ENCODE measurements around the gene LACC1.

LACC1 gene

DNA sequence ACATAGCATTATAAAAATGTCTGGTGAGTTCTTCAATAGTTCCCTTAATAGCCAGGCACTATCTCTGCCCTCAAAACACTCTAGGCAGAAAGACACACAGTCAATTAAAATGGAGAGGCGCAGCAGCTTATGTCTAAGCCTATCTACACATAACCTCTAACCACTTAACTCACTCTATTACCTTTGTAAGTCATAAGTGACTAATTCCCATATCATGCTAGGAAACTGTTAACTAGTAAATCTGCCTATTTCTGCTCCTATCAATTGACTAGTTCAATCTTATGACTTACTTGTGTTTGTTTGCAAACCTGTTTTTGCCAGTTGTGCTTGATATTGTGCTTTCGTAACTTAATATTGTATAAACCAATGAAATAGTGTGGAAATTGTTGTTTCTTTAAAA lies 3.3 kb upstream of the LACC1 start:
- H3K27ac ChIP-seq = no peak overlapping the region
- TF ChIP-seq CTCF (IDR thresholded peaks at IDR 0.05) (no peak), ZFX (IDR thresholded peaks at IDR 0.05; ENCODE audit: borderline replicate concordance) (no peak)

- no peak for TF ChIP-seq CTCF (IDR thresholded peaks at IDR 0.05)
- TF ChIP-seq ZFX (IDR thresholded peaks at IDR 0.05; ENCODE audit: borderline replicate concordance) = no peak
- no peak overlapping the region for H3K27ac ChIP-seq
Measured at GRCh38 chr13:43877326-43877725, 2.4 kb upstream of the LACC1 start.

GRCh38 chr13:43877766-43878165 lies 1.9 kb upstream of the LACC1 start:
- no peak for TF ChIP-seq CTCF (IDR thresholded peaks at IDR 0.05)
- TF ChIP-seq ZFX (IDR thresholded peaks at IDR 0.05; ENCODE audit: borderline replicate concordance) = no peak
- H3K27ac ChIP-seq = no peak overlapping the region

- TF ChIP-seq ZFX (IDR thresholded peaks at IDR 0.05; ENCODE audit: borderline replicate concordance) = no peak
- no peak for TF ChIP-seq CTCF (IDR thresholded peaks at IDR 0.05)
- peak within 1 kb of the TSS; percentile 83 for H3K27ac ChIP-seq
Measured at GRCh38 chr13:43878892-43879754, 581 bp upstream of the LACC1 start, which contains the start of gene CCDC122. Gene CCDC122 (minus strand): TSS chr13:43879740. CDS start chr13:43869376, 10,364 bp downstream.

GRCh38 chr13:43880214-43880855 lies 631 bp downstream of the LACC1 start:
- peak overlapping the region; percentile 83; the same call in 1 of the 2 replicates for H3K27ac ChIP-seq
- TF ChIP-seq ZFX (IDR thresholded peaks at IDR 0.05; ENCODE audit: borderline replicate concordance) (no peak), CTCF (IDR thresholded peaks at IDR 0.05) (no peak)

- H3K27ac ChIP-seq = no peak overlapping the region
- TF ChIP-seq CTCF (IDR thresholded peaks at IDR 0.05) = no peak
- TF ChIP-seq ZFX (IDR thresholded peaks at IDR 0.05; ENCODE audit: borderline replicate concordance) = no peak
Measured at GRCh38 chr13:43880926-43881325, 1.2 kb downstream of the LACC1 start.

DNA sequence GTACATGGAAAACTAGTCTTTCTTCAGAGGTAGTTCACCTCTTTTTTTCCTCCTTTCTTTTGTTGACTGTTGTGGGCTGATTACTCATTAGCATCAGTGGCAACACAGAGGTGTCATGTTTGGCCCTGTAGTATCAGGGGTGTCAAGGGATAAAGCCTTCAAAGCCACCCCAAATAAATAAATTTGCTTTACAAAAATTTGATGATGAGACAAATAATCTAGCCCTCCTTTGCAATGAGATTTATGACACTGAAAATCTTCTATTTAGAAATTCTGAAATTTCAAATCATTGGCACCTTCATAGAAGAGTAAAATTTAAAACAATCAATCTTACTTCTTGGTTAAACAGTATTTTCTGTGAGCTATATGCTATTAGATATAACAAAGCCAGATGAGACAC lies 1.9 kb downstream of the LACC1 start:
- no peak for TF ChIP-seq ZFX (IDR thresholded peaks at IDR 0.05; ENCODE audit: borderline replicate concordance)
- TF ChIP-seq CTCF (IDR thresholded peaks at IDR 0.05) = no peak
- no peak overlapping the region for H3K27ac ChIP-seq
